ENCODE measurements around the gene MTX3. TPM values are rescaled to one million over a fixed set of nuclear protein-coding genes. Genes with fewer than 3 reads are reported as not detected.
A peak's percentile ranks its signal among the peaks of the same experiment; 100 is the strongest.

The MTX3 gene
- total RNA-seq, 1 donor from 2014 or later: 18.2 TPM

GRCh38 chr5:79954620-79955019, 36.4 kb downstream of the MTX3 start:
- peaks cover 4% of the 10 kb centered on the region for H3K36me3 Mint-ChIP-seq (ENCODE audit: low read depth)

DNA sequence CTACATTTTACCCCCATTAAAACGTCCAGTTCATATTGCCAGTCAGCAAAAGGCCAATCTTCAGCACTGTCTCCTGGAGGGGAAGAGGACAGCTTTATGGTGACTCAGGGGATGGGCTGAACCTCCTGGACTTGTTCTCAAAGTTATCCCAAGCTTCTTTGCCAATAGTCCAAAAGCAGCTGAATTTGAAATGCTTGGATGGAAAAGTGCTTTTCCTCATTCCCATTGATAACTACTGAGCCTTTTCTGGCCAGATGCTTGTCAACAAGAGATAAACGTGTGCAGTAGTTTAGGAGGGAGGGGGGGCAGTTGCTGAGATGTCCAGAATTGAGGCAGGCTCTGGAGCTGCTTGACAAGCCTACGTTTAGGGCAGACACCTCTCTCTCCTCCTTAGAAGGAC, 43.5 kb downstream of the MTX3 start:
- H3K27me3 Mint-ChIP-seq (ENCODE audit: low read depth): peaks cover 3% of the 10 kb centered on the region
- no peak overlapping the region for H3K4me3 Mint-ChIP-seq (ENCODE audit: low read depth)
- peaks cover 3% of the 10 kb centered on the region for H3K4me1 Mint-ChIP-seq (ENCODE audit: low read depth)
- intact Hi-C loops (cut with micrococcal nuclease): no loop called here
- peaks cover 3% of the 10 kb centered on the region for H3K36me3 Mint-ChIP-seq (ENCODE audit: low read depth)
- no peak for DNase-seq (ENCODE audit: low spot score)
- H3K27ac Mint-ChIP-seq: no peak overlapping the region
- no peaks in the 10 kb centered on the region for H3K9me3 Mint-ChIP-seq

More at GRCh38 chr5:79954620-79955019, 36.4 kb downstream of the MTX3 start:
- no peak for DNase-seq (ENCODE audit: low spot score)
- Mint-ChIP-seq H3K4me3 (ENCODE audit: low read depth) (no peak overlapping the region), H3K4me1 (ENCODE audit: low read depth) (no peaks in the 10 kb centered on the region), H3K9me3 (no peaks in the 10 kb centered on the region), H3K27ac (no peak overlapping the region), H3K27me3 (ENCODE audit: low read depth) (peaks cover 3% of the 10 kb centered on the region)
- intact Hi-C loops (cut with micrococcal nuclease): no loop called here

DNA sequence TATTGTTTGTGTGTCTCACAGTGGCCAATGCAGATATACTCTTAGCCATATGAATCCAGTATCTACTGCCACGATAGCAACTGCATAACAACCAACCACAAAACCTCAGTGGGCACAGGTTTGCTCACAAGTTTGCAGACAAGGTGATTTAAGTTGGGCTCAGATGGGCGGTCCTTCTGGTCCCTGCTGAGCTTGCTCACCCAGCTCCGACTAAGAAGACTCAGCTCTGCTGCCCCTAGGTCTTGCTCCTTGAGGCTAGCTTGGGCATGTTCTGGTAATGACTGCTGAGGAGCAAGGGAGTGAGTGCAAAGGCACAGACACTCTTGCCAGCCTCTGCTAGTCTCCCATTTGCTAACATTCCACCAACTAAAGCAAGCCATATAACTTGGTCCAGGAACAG, 52.6 kb downstream of the MTX3 start:
- Mint-ChIP-seq H3K9me3 (no peaks in the 10 kb centered on the region), H3K27me3 (ENCODE audit: low read depth) (no peaks in the 10 kb centered on the region), H3K4me1 (ENCODE audit: low read depth) (peaks cover 13% of the 10 kb centered on the region), H3K36me3 (ENCODE audit: low read depth) (no peaks in the 10 kb centered on the region), H3K4me3 (ENCODE audit: low read depth) (no peak overlapping the region), H3K27ac (no peak overlapping the region)
- intact Hi-C loops (cut with micrococcal nuclease): no loop called here
- DNase-seq (ENCODE audit: low spot score): peak; percentile 18

DNA sequence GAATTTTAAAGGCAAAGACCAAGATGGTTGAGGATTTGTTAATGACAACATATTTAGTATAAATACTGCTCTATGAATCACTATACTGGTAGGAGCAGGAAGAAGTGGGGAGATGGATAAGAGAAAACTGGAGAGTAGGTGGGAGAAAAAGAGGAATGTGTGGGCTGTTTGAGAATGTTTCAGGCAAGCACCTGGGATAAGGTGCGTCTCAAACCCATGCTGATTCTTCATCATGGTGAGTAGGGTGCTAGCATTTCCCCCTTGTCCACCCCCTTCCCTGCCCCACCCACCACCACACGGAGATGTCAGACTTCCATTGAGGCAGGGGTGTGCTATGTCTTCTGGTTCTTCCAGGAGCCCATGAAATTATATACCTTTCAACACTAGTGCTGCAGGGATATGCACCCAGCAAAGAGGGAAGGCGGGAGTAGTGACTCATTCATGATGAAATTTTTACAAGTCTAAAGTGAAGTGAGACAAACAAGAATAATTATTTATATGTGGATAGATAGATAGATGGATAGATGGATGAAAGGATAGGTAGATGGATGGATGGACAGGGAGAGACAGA, 54.3 kb downstream of the MTX3 start:
- Mint-ChIP-seq H3K36me3 (ENCODE audit: low read depth) (no peaks in the 10 kb centered on the region), H3K27ac (no peak overlapping the region), H3K9me3 (no peaks in the 10 kb centered on the region), H3K27me3 (ENCODE audit: low read depth) (no peaks in the 10 kb centered on the region), H3K4me3 (ENCODE audit: low read depth) (no peak overlapping the region), H3K4me1 (ENCODE audit: low read depth) (peaks cover 13% of the 10 kb centered on the region)
- intact Hi-C loops (cut with micrococcal nuclease): no loop called here
- no peak for DNase-seq (ENCODE audit: low spot score)

DNA sequence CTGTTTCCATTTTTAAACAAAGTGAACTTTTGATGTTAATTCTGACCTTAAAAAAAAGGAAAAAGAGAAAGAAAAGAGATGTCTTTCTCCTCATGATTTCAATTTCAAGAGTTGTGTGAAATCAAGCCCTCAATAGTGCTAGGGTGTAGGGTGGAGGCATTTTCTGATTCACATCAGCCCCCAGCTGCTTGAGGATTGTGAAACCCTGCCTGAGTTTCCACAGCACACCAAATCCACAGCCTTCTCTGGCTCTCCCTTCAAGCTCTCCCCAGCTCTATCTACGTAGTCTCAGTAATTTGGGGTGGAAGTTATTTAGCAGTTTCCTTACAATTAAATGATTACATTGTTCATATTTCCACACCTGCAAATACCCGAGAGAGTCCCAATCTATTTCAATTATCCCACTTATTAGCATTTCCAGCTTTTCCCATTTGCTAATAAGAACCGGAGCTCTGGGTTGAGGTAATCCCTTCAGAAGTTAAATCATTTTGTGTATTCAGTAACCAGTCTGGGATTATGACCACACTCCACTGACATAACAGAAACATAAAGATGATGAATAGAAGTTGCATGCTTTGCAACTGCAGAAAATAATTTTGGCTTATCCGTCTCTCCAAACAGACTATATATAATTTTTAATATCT, 54.9 kb downstream of the MTX3 start:
- Mint-ChIP-seq H3K9me3 (no peaks in the 10 kb centered on the region), H3K4me3 (ENCODE audit: low read depth) (no peak overlapping the region), H3K36me3 (ENCODE audit: low read depth) (no peaks in the 10 kb centered on the region), H3K27ac (no peak overlapping the region), H3K4me1 (ENCODE audit: low read depth) (peaks cover 10% of the 10 kb centered on the region), H3K27me3 (ENCODE audit: low read depth) (no peaks in the 10 kb centered on the region)
- intact Hi-C loops (cut with micrococcal nuclease): no loop called here
- DNase-seq (ENCODE audit: low spot score): no peak

- H3K4me1 Mint-ChIP-seq (ENCODE audit: low read depth): peaks cover 10% of the 10 kb centered on the region
- no peak for DNase-seq (ENCODE audit: low spot score)
- no peak overlapping the region for H3K27ac Mint-ChIP-seq
- no peaks in the 10 kb centered on the region for H3K27me3 Mint-ChIP-seq (ENCODE audit: low read depth)
- intact Hi-C loops (cut with micrococcal nuclease): no loop called here
- H3K9me3 Mint-ChIP-seq: no peaks in the 10 kb centered on the region
- H3K4me3 Mint-ChIP-seq (ENCODE audit: low read depth): no peak overlapping the region
- no peaks in the 10 kb centered on the region for H3K36me3 Mint-ChIP-seq (ENCODE audit: low read depth)
These were observed 56.4 kb downstream of the MTX3 start for GRCh38 chr5:79934681-79935080.

- Mint-ChIP-seq H3K27ac (no peak overlapping the region), H3K4me3 (ENCODE audit: low read depth) (no peak overlapping the region), H3K4me1 (ENCODE audit: low read depth) (peaks cover 2% of the 10 kb centered on the region), H3K27me3 (ENCODE audit: low read depth) (no peaks in the 10 kb centered on the region), H3K36me3 (ENCODE audit: low read depth) (no peaks in the 10 kb centered on the region), H3K9me3 (no peaks in the 10 kb centered on the region)
- no peak for DNase-seq (ENCODE audit: low spot score)
- intact Hi-C loops (cut with micrococcal nuclease): no loop called here
These were observed 58.3 kb downstream of the MTX3 start for GRCh38 chr5:79932510-79933504.

GRCh38 chr5:79931866-79932265, 59.2 kb downstream of the MTX3 start:
- peaks cover 3% of the 10 kb centered on the region for H3K4me1 Mint-ChIP-seq (ENCODE audit: low read depth)
- intact Hi-C loops (cut with micrococcal nuclease): no loop called here
- no peak overlapping the region for H3K27ac Mint-ChIP-seq
- no peak overlapping the region for H3K4me3 Mint-ChIP-seq (ENCODE audit: low read depth)
- H3K9me3 Mint-ChIP-seq: no peaks in the 10 kb centered on the region
- no peaks in the 10 kb centered on the region for H3K27me3 Mint-ChIP-seq (ENCODE audit: low read depth)
- H3K36me3 Mint-ChIP-seq (ENCODE audit: low read depth): no peaks in the 10 kb centered on the region
- no peak for DNase-seq (ENCODE audit: low spot score)

DNA sequence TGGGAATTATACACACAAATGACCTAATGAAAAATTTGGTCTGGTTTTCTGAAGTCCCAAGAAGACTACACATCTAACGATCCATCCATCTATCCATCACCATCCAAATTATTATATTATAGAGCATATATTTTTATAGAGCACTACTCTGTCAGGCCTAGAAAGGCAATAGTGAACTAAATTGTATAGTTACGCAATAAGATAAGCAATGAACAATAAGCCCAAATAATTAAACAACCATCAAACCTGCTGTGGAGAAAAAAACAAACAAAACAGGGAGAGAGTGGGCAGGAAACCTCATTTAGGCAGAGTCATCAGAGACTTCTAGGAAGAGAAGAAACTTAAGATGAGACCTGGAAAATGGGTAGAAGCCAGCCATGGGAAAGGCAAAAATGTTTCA, 59.7 kb downstream of the MTX3 start:
- no peaks in the 10 kb centered on the region for H3K27me3 Mint-ChIP-seq (ENCODE audit: low read depth)

DNA sequence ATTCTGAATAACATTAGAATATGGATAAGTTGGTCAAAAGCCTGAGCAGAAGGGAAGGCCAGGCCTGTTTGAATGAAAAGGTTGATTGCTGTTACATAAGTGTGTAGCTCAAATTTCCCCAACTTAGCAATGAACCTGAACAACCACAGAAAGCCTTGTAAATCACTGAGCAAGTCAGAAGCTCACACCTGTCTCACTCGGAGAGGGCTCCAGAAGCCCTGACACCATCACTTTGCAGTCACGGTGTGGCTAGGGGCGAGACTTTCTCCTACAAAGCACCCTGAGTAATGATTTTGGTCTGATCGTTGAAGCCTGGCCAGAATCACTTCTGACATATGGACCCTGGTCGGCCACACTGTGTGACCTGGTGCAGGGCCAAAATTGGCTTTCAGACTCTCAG, 62.0 kb downstream of the MTX3 start:
- intact Hi-C loops (cut with micrococcal nuclease): loop anchor here (5.0 kb wide), 1 partner anchor 63 kb away; the partner anchor contains the start of gene MTX3
- no peak overlapping the region for H3K27ac Mint-ChIP-seq
- H3K9me3 Mint-ChIP-seq: no peaks in the 10 kb centered on the region
- no peak for DNase-seq (ENCODE audit: low spot score)
- H3K36me3 Mint-ChIP-seq (ENCODE audit: low read depth): no peaks in the 10 kb centered on the region
- no peak overlapping the region for H3K4me3 Mint-ChIP-seq (ENCODE audit: low read depth)
- peaks cover 10% of the 10 kb centered on the region for H3K4me1 Mint-ChIP-seq (ENCODE audit: low read depth)
- H3K27me3 Mint-ChIP-seq (ENCODE audit: low read depth): no peaks in the 10 kb centered on the region

More for the DNA sequence above, 59.7 kb downstream of the MTX3 start:
- H3K9me3 Mint-ChIP-seq: no peaks in the 10 kb centered on the region
- no peaks in the 10 kb centered on the region for H3K36me3 Mint-ChIP-seq (ENCODE audit: low read depth)
- peaks cover 3% of the 10 kb centered on the region for H3K4me1 Mint-ChIP-seq (ENCODE audit: low read depth)
- intact Hi-C loops (cut with micrococcal nuclease): no loop called here
- DNase-seq (ENCODE audit: low spot score): no peak
- H3K27ac Mint-ChIP-seq: no peak overlapping the region
- H3K4me3 Mint-ChIP-seq (ENCODE audit: low read depth): no peak overlapping the region

Other genes starting within 250 kb of the MTX3 start
- gene THBS4, start 44.1 kb upstream of the MTX3 start, total RNA-seq: 0.92 and 1.1 TPM in 2 replicates

All from activated T-helper 2 cell treated with anti-CD3 and anti-CD28 coated beads, Interferon-gamma antibody, Interleukin-2, Interleukin-4, amounts not matched to agents 10 μg/mL and 5 μg/mL and 100 μg/mL, durations not matched to agents 14 hours and 24 hours and 36 hours (primary cell).